Endothelial cell of umbilical vein (primary cell): ENCODE measurements around the gene ADAM30. TPM values are rescaled to one million over a fixed set of nuclear protein-coding genes. Genes with fewer than 3 reads are reported as not detected.

Experiments used
- BruUV-seq: library from RNA; stranded (reverse); fragments of 400-500 nt; replicated peaks from 2 replicates; lab custom pipeline; 2021; lab: Mats Ljungman, UMichigan
- CTCF ChIA-PET: fragments of 300-600, 350-600 bp; sonication (Branson Sonifier 250); formaldehyde crosslinking; loops from one replicate; lab custom pipeline; 2021; ENCODE audit warnings: antibody characterized with exemption, inconsistent platforms; lab: Charles Lee
- POLR2A ChIA-PET: fragments of 300-600, 350-600 bp; sonication (Branson Sonifier 250); formaldehyde crosslinking; loops from one replicate; lab custom pipeline; 2021; ENCODE audit warnings: antibody characterized with exemption, inconsistent platforms; lab: Charles Lee
- DNase-seq: peaks from one replicate; pipeline ENCODE4 v3.0.0-alpha.2; 2011; ENCODE audit warnings: low read depth, low spot score
- FAIRE-seq: peaks from 2 replicates; lab custom pipeline; 2011; peaks lifted over from hg19 to GRCh38; lab: Jason Lieb, UNC
- H2AFZ ChIP-seq: 2 replicates; pipeline ENCODE4 v1.6.0; 2012; ENCODE audit warnings: low read depth, low read length, control low read depth, inconsistent platforms
- H3K27ac ChIP-seq: 2 replicates; pipeline ENCODE4 v1.5.1; 2011; ENCODE audit warnings: low read depth, mild to moderate bottlenecking, control low read depth, low read length, moderate library complexity; ENCODE audit not compliant: insufficient read depth
- H3K27me3 ChIP-seq, 2 experiments: 2 replicates each; pipeline versions ENCODE4 v1.6.0 to v1.6.1; 2011; ENCODE audit warnings: low read length in 2 of 2, mixed read lengths in 1 of 2; ENCODE audit not compliant: control insufficient read depth in 2 of 2, insufficient read depth in 2 of 2
- H3K36me3 ChIP-seq, 2 experiments: 2 replicates in 1 of 2; 3 replicates in 1 of 2; pipeline ENCODE4 v1.5.1; 2011; ENCODE audit warnings: low read length in 2 of 2, mild to moderate bottlenecking in 1 of 2, moderate library complexity in 1 of 2; ENCODE audit not compliant: control insufficient read depth in 2 of 2, insufficient read depth in 2 of 2; ENCODE audit errors: extremely low read depth in 1 of 2
- H3K4me1 ChIP-seq: 3 replicates; pipeline ENCODE4 v1.5.1; 2011; ENCODE audit warnings: mild to moderate bottlenecking, low read length; ENCODE audit not compliant: control insufficient read depth, insufficient read depth; ENCODE audit errors: extremely low read depth
- H3K4me2 ChIP-seq: 2 replicates; pipeline ENCODE4 v1.6.1; 2011; ENCODE audit warnings: low read length, control low read depth, mixed read lengths; ENCODE audit not compliant: insufficient read depth
- H3K4me3 ChIP-seq, 3 experiments: fragments of 200-600 bp in 1 of 3; sonication (generic), shearing (Covaris generic) in 1 of 3; replicated peaks in 1 of 3; 2 replicates each; pipeline ENCODE4 v1.5.1; 2011 to 2016; ENCODE audit warnings: control low read depth in 3 of 3, low read length in 3 of 3, mild to moderate bottlenecking in 2 of 3, inconsistent platforms in 1 of 3, low read depth in 1 of 3, moderate library complexity in 1 of 3; ENCODE audit not compliant: insufficient read depth in 1 of 3
- H3K79me2 ChIP-seq: 2 replicates; pipeline ENCODE4 v1.6.0; 2012; ENCODE audit warnings: low read length, inconsistent platforms; ENCODE audit not compliant: control insufficient read depth, insufficient read depth
- H3K9ac ChIP-seq: replicated peaks from 2 replicates; pipeline ENCODE3; 2011; ENCODE audit warnings: low read length, control low read depth; ENCODE audit not compliant: insufficient read depth; ENCODE audit errors: extremely low read depth
- H3K9me1 ChIP-seq: replicated peaks from 3 replicates; pipeline ENCODE4 v1.6.0; 2011; ENCODE audit warnings: mild to moderate bottlenecking, low read length; ENCODE audit not compliant: control insufficient read depth, insufficient read depth; ENCODE audit errors: extremely low read depth
- H3K9me3 ChIP-seq: replicated peaks from 2 replicates; pipeline ENCODE4 v1.5.1; 2012; ENCODE audit warnings: low read length, inconsistent platforms; ENCODE audit not compliant: control insufficient read depth, insufficient read depth
- H4K20me1 ChIP-seq: replicated peaks from 2 replicates; pipeline ENCODE3; 2011; ENCODE audit warnings: mild to moderate bottlenecking, low read length; ENCODE audit not compliant: control insufficient read depth, insufficient read depth; ENCODE audit errors: extremely low read depth
- CTCF ChIP-seq, 2 donors: IDR thresholded peaks; 1 replicate in 1 of 2; 2 replicates in 1 of 2; pipeline ENCODE4 v1.5.1; 2011; ENCODE audit warnings: low read length in 2 of 2, mild to moderate bottlenecking in 2 of 2, moderate library complexity in 2 of 2, control low read depth in 1 of 2, inconsistent platforms in 1 of 2, low read depth in 1 of 2; ENCODE audit not compliant: insufficient read depth in 1 of 2; ENCODE audit errors: extremely low read depth in 1 of 2
- EZH2 ChIP-seq: IDR thresholded peaks from 2 replicates; pipeline ENCODE4 v1.6.1; 2012; ENCODE audit warnings: borderline replicate concordance, low read depth, mild to moderate bottlenecking, moderate library complexity, low read length, inconsistent platforms; ENCODE audit not compliant: severe bottlenecking
- FOS ChIP-seq: IDR thresholded peaks from 2 replicates; pipeline ENCODE4 v1.6.1; 2011; ENCODE audit warnings: mild to moderate bottlenecking, low read length, moderate library complexity, borderline replicate concordance; ENCODE audit not compliant: insufficient read depth
- GATA2 ChIP-seq: IDR thresholded peaks from 2 replicates; pipeline ENCODE4 v1.7.0; 2011; ENCODE audit warnings: low read depth, mild to moderate bottlenecking, moderate library complexity, mixed read lengths, low read length; ENCODE audit not compliant: insufficient read length, insufficient read depth
- JUN ChIP-seq: IDR thresholded peaks from 2 replicates; pipeline ENCODE4 v1.6.1; 2011; ENCODE audit warnings: borderline replicate concordance, low read depth; ENCODE audit not compliant: insufficient read length, insufficient read depth
- MYC ChIP-seq: IDR thresholded peaks from one replicate; pipeline ENCODE4 v1.6.1; 2011; ENCODE audit warnings: mild to moderate bottlenecking, low read depth, low read length
- POLR2A ChIP-seq: IDR thresholded peaks from 2 replicates; pipeline ENCODE4 v1.6.1; 2012; ENCODE audit warnings: low read depth, mild to moderate bottlenecking, control low read depth, low read length
- POLR2AphosphoS5 ChIP-seq: IDR thresholded peaks from 2 replicates; pipeline ENCODE4 v1.6.1; 2012; ENCODE audit warnings: low read depth, mild to moderate bottlenecking, control low read depth, low read length, moderate library complexity; ENCODE audit not compliant: insufficient read depth
- dilution Hi-C: fragments of 300-500 bp; cut with MboI; formaldehyde crosslinking; loops from one replicate; pipeline ENCODE4 v1.15.0; 2019; ENCODE audit warnings: low sequenced_read_pairs; ENCODE audit not compliant: extremely low pct_ligation_motif_present
- intact Hi-C: fragments of 100-400 bp; cut with micrococcal nuclease; formaldehyde crosslinking; loops from one replicate; pipeline ENCODE4 v1.10.0; 2022
- polyA plus RNA-seq, 4 experiments: library from polyadenylated mRNA; depleted of rRNA in 3 of 4; stranded (reverse) in 3 of 4; unstranded in 1 of 4; fragments of >200 nt; gene quantifications; 2 replicates each; pipeline versions ENCODE4 v1.2.1 to v1.2.3, GENCODE V29; 2011 to 2012; ENCODE audit warnings: missing spikeins in 1 of 4
- total RNA-seq: library from RNA; stranded (reverse); gene quantifications from 2 replicates; pipeline ENCODE4 v1.2.3, GENCODE V29; 2021
- TF ChIP-seq, protein P1 (sequence below): IDR thresholded peaks from 2 replicates; pipeline ENCODE4 v1.6.1; 2011; ENCODE audit not compliant: insufficient read depth, insufficient read length

The ADAM30 gene
- total and polyA plus RNA-seq, 2 donors (not counting 3 experiments of a cell fraction or from before 2014, with no cell fraction given), result not detected

- no peak overlapping the region for H2AFZ ChIP-seq
- intact Hi-C loops, result loop anchor here (5.0 kb wide), 2 partner anchors 61 to 261 kb away; no protein-coding TSS in a partner anchor
- H3K4me2 ChIP-seq, result no peak overlapping the region
- TF ChIP-seq FOS (no peak), CTCF (IDR thresholded peaks at IDR 0.05; ENCODE audit: extremely low read depth in 1 of 2, insufficient read depth in 1 of 2, low read depth in 1 of 2, low read length in 2 of 2) (peak; percentile 80 to 82)
- ChIA-PET POLR2A (no interaction called here), CTCF (interaction anchor here (0.6 to 2.5 kb wide), 13 partner anchors 8 to 79 kb away, joined by 3 to 11 read pairs (median 4); partner anchors contain the start of gene ADAM30)
- no peaks in the 10 kb centered on the region for H3K79me2 ChIP-seq
- no peaks in the 10 kb centered on the region for H3K36me3 ChIP-seq
- no peak overlapping the region for H3K4me3 ChIP-seq
- no peaks in the 10 kb centered on the region for H4K20me1 ChIP-seq
- no TSS peak for BruUV-seq
- DNase-seq, result peak; percentile 54
- H3K9ac ChIP-seq, result no peak overlapping the region
- H3K27ac ChIP-seq, result no peak overlapping the region
- no peaks in the 10 kb centered on the region for H3K4me1 ChIP-seq
- peaks cover 12 to 14% of the 10 kb centered on the region in 2 experiments for H3K27me3 ChIP-seq
- no peaks in the 10 kb centered on the region for H3K9me3 ChIP-seq
- FAIRE-seq, result peak; percentile 74
- no peaks in the 10 kb centered on the region for H3K9me1 ChIP-seq
- dilution Hi-C loops, result no loop called here
These were observed 10.2 kb downstream of the ADAM30 start for GRCh38 chr1:119885903-119886783.

- intact Hi-C loops (loop anchor here (5.0 kb wide), 2 partner anchors 63 to 263 kb away; no protein-coding TSS in a partner anchor), dilution Hi-C loops (no loop called here)
- TF ChIP-seq MYC, result no peak
- no peak for TF ChIP-seq GATA2
- TF ChIP-seq, protein P1, sequence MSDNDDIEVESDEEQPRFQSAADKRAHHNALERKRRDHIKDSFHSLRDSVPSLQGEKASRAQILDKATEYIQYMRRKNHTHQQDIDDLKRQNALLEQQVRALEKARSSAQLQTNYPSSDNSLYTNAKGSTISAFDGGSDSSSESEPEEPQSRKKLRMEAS, result no peak
- no peak for TF ChIP-seq JUN
- TF ChIP-seq POLR2AphosphoS5, result no peak
- TF ChIP-seq POLR2A, result no peak
- TF ChIP-seq FOS, result no peak
- TF ChIP-seq EZH2, result no peak
- TF ChIP-seq CTCF (IDR thresholded peaks at IDR 0.05; ENCODE audit: extremely low read depth in 1 of 2, insufficient read depth in 1 of 2, low read depth in 1 of 2, low read length in 2 of 2), result no peak
- H3K9me3 ChIP-seq, result no peaks in the 10 kb centered on the region
- no peak overlapping the region for H3K27ac ChIP-seq
- FAIRE-seq (no peak), DNase-seq (no peak)
- no peak overlapping the region for H2AFZ ChIP-seq
- H4K20me1 ChIP-seq, result no peaks in the 10 kb centered on the region
- no peaks in the 10 kb centered on the region for H3K4me1 ChIP-seq
- no peak overlapping the region for H3K9ac ChIP-seq
- H3K79me2 ChIP-seq, result no peaks in the 10 kb centered on the region
- H3K4me2 ChIP-seq, result no peak overlapping the region
- ChIA-PET CTCF (interaction anchor here (0.6 to 1.5 kb wide), 2 partner anchors 9 to 15 kb away, joined by 4 read pairs; no protein-coding TSS in a partner anchor), POLR2A (no interaction called here)
- no peaks in the 10 kb centered on the region for H3K36me3 ChIP-seq
- H3K9me1 ChIP-seq, result no peaks in the 10 kb centered on the region
- BruUV-seq, result no TSS peak
- no peak overlapping the region for H3K4me3 ChIP-seq
- H3K27me3 ChIP-seq, result peaks cover 13 to 26% of the 10 kb centered on the region in 2 experiments
These were observed 11.6 kb downstream of the ADAM30 start for GRCh38 chr1:119884711-119885110.
